ENCODE measurements around the gene PCDHA7. TPM values are rescaled to one million over a fixed set of nuclear protein-coding genes. Genes with fewer than 3 reads are reported as not detected.

The PCDHA7 gene
- total and polyA plus RNA-seq, 2 experiments from 2014 or later: 0.37 to 2.7 TPM

- DNase-seq (ENCODE audit: low read depth in 1 of 2, low spot score in 1 of 2): no peak
- H3K4me1 ChIP-seq (ENCODE audit: low read depth): no peaks in the 10 kb centered on the region
- no peak overlapping the region for H3K4me3 ChIP-seq
- no peaks in the 10 kb centered on the region for H3K9me3 ChIP-seq (ENCODE audit: low read depth)
- H3K27me3 ChIP-seq: no peaks in the 10 kb centered on the region
- no peak for TF ChIP-seq CTCF (IDR thresholded peaks at IDR 0.05; ENCODE audit: low read depth, low read length)
- no peak overlapping the region for H3K27ac ChIP-seq
- H3K36me3 ChIP-seq: no peaks in the 10 kb centered on the region
Observed at GRCh38 chr5:140877262-140877581, 43.2 kb downstream of the PCDHA7 start.

GRCh38 chr5:140881889-140882590 is 48.0 kb downstream of the PCDHA7 start, which contains the start of gene PCDHA13:
Gene PCDHA13, plus strand, starts transcription at chr5:140882124. Its CDS starts 145 bp downstream, at chr5:140882269.
- DNase-seq (ENCODE audit: low read depth in 1 of 2, low spot score in 1 of 2): peak in 1 of 2 donors; percentile 5
- H3K27ac ChIP-seq: no peak within 1 kb of the TSS
- H3K36me3 ChIP-seq: no peaks in the 10 kb centered on the region
- H3K4me3 ChIP-seq: no peak within 1 kb of the TSS
- TF ChIP-seq CTCF (IDR thresholded peaks at IDR 0.05; ENCODE audit: low read depth, low read length): no peak
- no peaks in the 10 kb centered on the region for H3K9me3 ChIP-seq (ENCODE audit: low read depth)
- H3K4me1 ChIP-seq (ENCODE audit: low read depth): no peaks in the 10 kb centered on the region
- no peaks in the 10 kb centered on the region for H3K27me3 ChIP-seq

GRCh38 chr5:140882591-140882899 is 48.5 kb downstream of the PCDHA7 start:
- no peak for TF ChIP-seq CTCF (IDR thresholded peaks at IDR 0.05; ENCODE audit: low read depth, low read length)
- peak in 1 of 2 donors; percentile 10 for DNase-seq (ENCODE audit: low read depth in 1 of 2, low spot score in 1 of 2)
- H3K27me3 ChIP-seq: no peaks in the 10 kb centered on the region
- H3K27ac ChIP-seq: no peak overlapping the region
- H3K36me3 ChIP-seq: no peaks in the 10 kb centered on the region
- H3K9me3 ChIP-seq (ENCODE audit: low read depth): no peaks in the 10 kb centered on the region
- no peak overlapping the region for H3K4me3 ChIP-seq
- H3K4me1 ChIP-seq (ENCODE audit: low read depth): no peaks in the 10 kb centered on the region

DNA sequence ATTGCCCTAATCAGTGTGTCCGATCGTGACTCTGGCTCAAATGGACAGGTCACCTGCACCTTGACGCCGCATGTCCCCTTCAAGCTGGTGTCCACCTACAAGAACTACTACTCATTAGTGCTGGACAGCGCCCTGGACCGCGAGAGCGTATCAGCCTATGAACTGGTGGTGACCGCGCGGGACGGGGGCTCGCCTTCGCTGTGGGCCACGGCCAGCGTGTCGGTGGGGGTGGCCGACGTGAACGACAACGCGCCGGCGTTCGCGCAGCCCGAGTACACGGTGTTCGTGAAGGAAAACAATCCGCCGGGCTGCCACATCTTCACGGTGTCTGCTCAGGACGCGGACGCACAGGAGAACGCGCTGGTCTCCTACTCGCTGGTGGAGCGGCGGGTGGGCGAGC is 49.3 kb downstream of the PCDHA7 start:
- H3K27me3 ChIP-seq: no peaks in the 10 kb centered on the region
- no peak for DNase-seq (ENCODE audit: low read depth in 1 of 2, low spot score in 1 of 2)
- H3K4me3 ChIP-seq: no peak overlapping the region
- no peaks in the 10 kb centered on the region for H3K36me3 ChIP-seq
- no peaks in the 10 kb centered on the region for H3K4me1 ChIP-seq (ENCODE audit: low read depth)
- no peaks in the 10 kb centered on the region for H3K9me3 ChIP-seq (ENCODE audit: low read depth)
- no peak overlapping the region for H3K27ac ChIP-seq
- TF ChIP-seq CTCF (IDR thresholded peaks at IDR 0.05; ENCODE audit: low read depth, low read length): no peak

DNA sequence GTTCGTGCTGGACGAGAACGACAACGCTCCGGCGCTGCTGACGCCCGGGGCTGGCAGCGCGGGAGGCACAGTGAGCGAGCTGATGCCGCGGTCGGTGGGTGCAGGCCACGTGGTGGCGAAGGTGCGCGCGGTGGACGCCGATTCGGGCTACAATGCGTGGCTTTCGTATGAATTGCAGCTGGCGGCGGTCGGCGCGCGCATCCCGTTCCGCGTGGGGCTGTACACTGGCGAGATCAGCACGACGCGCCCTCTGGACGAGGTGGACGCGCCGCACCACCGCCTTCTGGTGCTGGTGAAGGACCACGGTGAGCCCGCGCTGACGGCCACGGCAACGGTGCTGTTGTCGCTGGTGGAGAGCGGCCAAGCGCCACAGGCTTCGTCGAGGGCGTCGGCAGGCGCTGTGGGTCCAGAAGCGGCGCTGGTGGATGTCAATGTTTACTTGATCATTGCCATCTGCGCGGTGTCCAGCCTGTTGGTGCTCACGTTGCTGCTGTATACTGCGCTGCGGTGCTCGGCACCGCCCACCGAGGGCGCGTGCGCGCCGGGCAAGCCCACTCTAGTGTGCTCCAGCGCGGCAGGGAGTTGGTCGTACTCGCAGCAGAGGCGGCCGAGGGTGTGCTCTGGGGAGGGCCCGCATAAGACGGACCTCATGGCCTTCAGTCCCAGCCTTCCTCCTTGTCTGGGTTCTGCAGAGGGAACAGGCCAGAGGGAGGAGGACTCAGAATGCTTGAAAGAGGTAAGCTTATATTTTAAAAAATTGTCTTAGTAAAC is 50.0 kb downstream of the PCDHA7 start:
- Histone ChIP-seq H3K4me3 (no peak overlapping the region), H3K27me3 (no peaks in the 10 kb centered on the region), H3K4me1 (ENCODE audit: low read depth) (no peaks in the 10 kb centered on the region), H3K9me3 (ENCODE audit: low read depth) (no peaks in the 10 kb centered on the region), H3K36me3 (no peaks in the 10 kb centered on the region), H3K27ac (no peak overlapping the region)
- TF ChIP-seq CTCF (IDR thresholded peaks at IDR 0.05; ENCODE audit: low read depth, low read length): no peak
- no peak for DNase-seq (ENCODE audit: low read depth in 1 of 2, low spot score in 1 of 2)

Other genes with a start within 250 kb of the PCDHA7 start
- gene CD14, start 201.1 kb upstream of the PCDHA7 start, total RNA-seq: 1.4 TPM in 1 of 2 replicates, not detected in the other
- 0.10 TPM in 1 of 2 replicates, not detected in the other for gene CD14, start 201.1 kb upstream of the PCDHA7 start, polyA plus RNA-seq
- gene TMCO6, start 194.8 kb upstream of the PCDHA7 start, total RNA-seq: 77.1 and 234 TPM in 2 replicates
- gene TMCO6, start 194.8 kb upstream of the PCDHA7 start, polyA plus RNA-seq: 14.2 and 17.2 TPM in 2 replicates
- 65.5 and 113 TPM in 2 replicates for gene NDUFA2, start 186.6 kb upstream of the PCDHA7 start, total RNA-seq
- 243 and 273 TPM in 2 replicates for gene NDUFA2, start 186.6 kb upstream of the PCDHA7 start, polyA plus RNA-seq
- 80.4 and 104 TPM in 2 replicates for gene IK, start 186.4 kb upstream of the PCDHA7 start, total RNA-seq
- gene IK, start 186.4 kb upstream of the PCDHA7 start, polyA plus RNA-seq: 119 and 125 TPM in 2 replicates
- 17.2 and 23.8 TPM in 2 replicates for gene WDR55, start 169.4 kb upstream of the PCDHA7 start, total RNA-seq
- 17.7 and 21.1 TPM in 2 replicates for gene WDR55, start 169.4 kb upstream of the PCDHA7 start, polyA plus RNA-seq
- gene DND1, start 160.7 kb upstream of the PCDHA7 start, total RNA-seq: 1.0 and 2.1 TPM in 2 replicates
- gene DND1, start 160.7 kb upstream of the PCDHA7 start, polyA plus RNA-seq: 0.86 and 0.94 TPM in 2 replicates
- gene HARS1, start 142.9 kb upstream of the PCDHA7 start, total RNA-seq: 43.0 and 50.1 TPM in 2 replicates
- gene HARS1, start 142.9 kb upstream of the PCDHA7 start, polyA plus RNA-seq: 72.9 and 94.1 TPM in 2 replicates
- 27.8 and 30.9 TPM in 2 replicates for gene HARS2, start 142.8 kb upstream of the PCDHA7 start, total RNA-seq
- gene HARS2, start 142.8 kb upstream of the PCDHA7 start, polyA plus RNA-seq: 33.6 and 39.9 TPM in 2 replicates
- 30.2 and 47.0 TPM in 2 replicates for gene ZMAT2, start 133.8 kb upstream of the PCDHA7 start, total RNA-seq
- gene ZMAT2, start 133.8 kb upstream of the PCDHA7 start, polyA plus RNA-seq: 42.1 and 49.0 TPM in 2 replicates
- 0.25 TPM in 1 of 2 replicates, not detected in the other for gene PCDHA1, start 48.1 kb upstream of the PCDHA7 start, total RNA-seq
- 0.29 and 0.69 TPM in 2 replicates for gene PCDHA1, start 48.1 kb upstream of the PCDHA7 start, polyA plus RNA-seq
- 4.5 and 5.1 TPM in 2 replicates for gene PCDHA2, start 39.4 kb upstream of the PCDHA7 start, total RNA-seq
- gene PCDHA2, start 39.4 kb upstream of the PCDHA7 start, polyA plus RNA-seq: 2.7 and 5.3 TPM in 2 replicates
- gene PCDHA3, start 33.2 kb upstream of the PCDHA7 start, total RNA-seq: 1.1 and 2.3 TPM in 2 replicates
- gene PCDHA3, start 33.2 kb upstream of the PCDHA7 start, polyA plus RNA-seq: 1.8 and 2.9 TPM in 2 replicates
- 14.2 and 14.3 TPM in 2 replicates for gene PCDHA4, start 27.2 kb upstream of the PCDHA7 start, total RNA-seq
- gene PCDHA4, start 27.2 kb upstream of the PCDHA7 start, polyA plus RNA-seq: 6.1 and 9.1 TPM in 2 replicates
- gene PCDHA5, start 12.7 kb upstream of the PCDHA7 start, total RNA-seq: 1.5 and 1.8 TPM in 2 replicates
- gene PCDHA5, start 12.7 kb upstream of the PCDHA7 start, polyA plus RNA-seq: 0.09 and 0.53 TPM in 2 replicates
- 2.6 and 16.9 TPM in 2 replicates for gene PCDHA6, start 6.3 kb upstream of the PCDHA7 start, total RNA-seq
- 1.3 and 7.7 TPM in 2 replicates for gene PCDHA6, start 6.3 kb upstream of the PCDHA7 start, polyA plus RNA-seq
- 1.1 and 1.8 TPM in 2 replicates for gene PCDHA8, start 6.9 kb downstream of the PCDHA7 start, total RNA-seq
- 0.44 and 1.2 TPM in 2 replicates for gene PCDHA8, start 6.9 kb downstream of the PCDHA7 start, polyA plus RNA-seq
- 1.6 and 2.2 TPM in 2 replicates for gene PCDHA9, start 14.1 kb downstream of the PCDHA7 start, total RNA-seq
- 0.70 and 0.72 TPM in 2 replicates for gene PCDHA9, start 14.1 kb downstream of the PCDHA7 start, polyA plus RNA-seq
- 11.3 and 14.4 TPM in 2 replicates for gene PCDHA10, start 21.6 kb downstream of the PCDHA7 start, total RNA-seq
- gene PCDHA10, start 21.6 kb downstream of the PCDHA7 start, polyA plus RNA-seq: 10.2 and 12.3 TPM in 2 replicates
- 9.9 and 10.8 TPM in 2 replicates for gene PCDHA11, start 34.7 kb downstream of the PCDHA7 start, total RNA-seq
- gene PCDHA11, start 34.7 kb downstream of the PCDHA7 start, polyA plus RNA-seq: 6.1 and 7.5 TPM in 2 replicates
- gene PCDHA12, start 41.0 kb downstream of the PCDHA7 start, total RNA-seq: 9.5 and 10.5 TPM in 2 replicates
- gene PCDHA12, start 41.0 kb downstream of the PCDHA7 start, polyA plus RNA-seq: 0.71 and 1.7 TPM in 2 replicates
- 2.1 and 2.3 TPM in 2 replicates for gene PCDHA13, start 47.9 kb downstream of the PCDHA7 start, total RNA-seq
- gene PCDHA13, start 47.9 kb downstream of the PCDHA7 start, polyA plus RNA-seq: 0.27 and 0.34 TPM in 2 replicates
- gene PCDHAC1, start 92.0 kb downstream of the PCDHA7 start, total RNA-seq: 16.7 and 20.8 TPM in 2 replicates
- 3.4 and 5.1 TPM in 2 replicates for gene PCDHAC1, start 92.0 kb downstream of the PCDHA7 start, polyA plus RNA-seq
- 42.2 and 47.8 TPM in 2 replicates for gene PCDHAC2, start 132.2 kb downstream of the PCDHA7 start, total RNA-seq
- 18.5 and 18.9 TPM in 2 replicates for gene PCDHAC2, start 132.2 kb downstream of the PCDHA7 start, polyA plus RNA-seq
- gene PCDHB1, start 217.1 kb downstream of the PCDHA7 start, total RNA-seq: 0.03 and 0.07 TPM in 2 replicates
- gene PCDHB1, start 217.1 kb downstream of the PCDHA7 start, polyA plus RNA-seq: not detected in 2 replicates